GM21619 (cell line): ENCODE measurements around the gene VAV2.

ENCODE experiments used
- ATAC-seq: cut with Tn5 transposase; IDR thresholded peaks from one replicate; pipeline ENCODE4 v1.9.1; 2021; ENCODE audit not compliant: unreplicated experiment

The VAV2 gene

DNA sequence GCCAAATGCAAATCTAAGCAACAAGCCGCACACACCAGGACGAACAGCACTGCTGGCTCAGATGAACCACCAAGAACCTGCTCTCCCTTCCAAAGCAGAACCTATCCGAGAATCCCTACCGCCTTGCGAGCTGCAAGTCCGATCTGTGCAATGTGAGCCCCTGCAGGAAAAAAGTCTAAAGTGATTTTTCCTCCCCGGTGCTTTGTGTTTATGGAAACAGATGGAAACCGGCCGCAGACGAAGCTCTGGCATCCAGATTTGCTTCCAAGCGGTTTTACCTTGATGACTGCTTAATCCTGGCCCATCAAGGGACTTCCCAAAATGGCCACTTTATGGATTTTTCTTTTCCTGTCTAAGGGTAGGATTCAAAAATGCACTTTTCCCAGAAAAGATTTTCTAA lies 112.5 kb downstream of the VAV2 start:
- ATAC-seq = no peak

DNA sequence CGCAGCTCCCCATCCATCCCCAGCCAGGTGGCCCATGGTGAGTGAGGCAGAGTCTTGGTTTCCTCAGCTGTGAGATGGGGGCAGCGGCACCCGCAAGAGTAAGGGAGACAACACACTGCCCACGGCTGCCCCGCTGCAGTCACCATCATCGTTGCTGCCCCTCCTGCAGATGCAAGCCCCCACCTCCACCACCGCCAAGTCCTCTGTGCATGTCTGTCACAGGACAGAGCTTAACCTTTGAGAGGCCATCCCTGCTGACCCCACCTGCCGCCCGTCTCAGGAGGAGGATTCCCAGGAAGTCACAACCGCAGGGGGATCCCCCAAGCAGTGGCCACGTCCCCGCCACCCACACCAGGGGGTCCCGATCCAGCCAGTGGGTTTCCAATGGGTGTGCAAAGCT lies 113.7 kb downstream of the VAV2 start:
- no peak for ATAC-seq

DNA sequence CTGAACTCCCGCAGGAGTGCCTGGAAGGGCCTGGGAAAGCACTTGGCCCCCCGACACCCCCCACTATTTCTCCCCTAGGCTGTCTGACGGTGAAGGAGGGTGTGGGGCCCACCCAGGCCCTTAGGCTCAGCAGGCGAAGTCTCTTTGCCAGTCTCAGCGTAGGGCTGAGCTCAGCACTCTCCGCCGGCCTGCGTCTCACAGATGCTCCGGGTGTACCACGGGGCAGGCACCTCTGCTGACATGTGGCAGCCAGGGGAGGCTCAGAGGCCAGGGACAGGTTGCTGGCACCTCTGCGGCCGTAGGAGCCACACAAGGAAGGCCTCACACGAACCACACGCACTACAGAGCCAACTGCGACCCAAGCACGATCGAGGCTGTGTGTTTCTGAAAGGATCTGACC lies 114.2 kb downstream of the VAV2 start:
- no peak for ATAC-seq

DNA sequence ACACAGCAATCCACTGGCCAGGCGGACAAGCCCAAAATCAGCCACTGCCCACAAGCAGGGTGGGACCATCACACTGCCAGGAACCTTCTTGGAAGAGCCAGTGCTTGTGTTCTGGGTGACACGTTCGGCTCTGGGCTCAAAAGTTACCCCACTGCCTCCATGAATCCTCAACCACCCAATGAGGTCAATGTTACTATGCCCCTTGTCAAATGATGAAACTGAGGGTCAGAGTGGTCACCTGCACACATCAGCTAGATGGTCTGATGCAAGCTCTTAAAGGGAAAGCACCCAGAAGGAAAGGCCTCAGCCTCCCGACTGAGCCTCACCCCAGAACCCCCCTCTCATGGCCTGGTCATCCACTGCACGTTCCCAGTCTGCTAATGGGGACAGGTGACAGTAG lies 114.8 kb downstream of the VAV2 start:
- no peak for ATAC-seq

DNA sequence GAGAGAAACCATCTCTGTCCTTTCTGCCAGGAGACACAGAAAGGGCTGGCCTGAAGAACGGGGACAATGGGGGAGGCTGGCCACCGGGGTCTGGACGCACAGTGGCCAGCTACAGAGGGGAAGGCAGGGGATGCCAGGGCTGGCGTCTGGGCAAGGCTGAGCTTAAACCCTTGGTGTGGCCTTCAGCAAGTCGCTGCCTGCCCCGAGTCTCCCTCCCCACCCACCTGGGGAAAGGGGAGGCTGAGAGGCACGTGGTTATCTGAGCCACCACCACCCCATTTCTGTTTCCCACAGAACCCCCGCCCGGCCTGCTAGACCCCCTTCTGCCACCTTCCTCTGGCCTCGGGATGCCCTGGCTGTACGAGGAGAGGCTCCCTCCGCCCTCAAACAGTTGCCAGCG lies 115.3 kb downstream of the VAV2 start:
- ATAC-seq = no peak

DNA sequence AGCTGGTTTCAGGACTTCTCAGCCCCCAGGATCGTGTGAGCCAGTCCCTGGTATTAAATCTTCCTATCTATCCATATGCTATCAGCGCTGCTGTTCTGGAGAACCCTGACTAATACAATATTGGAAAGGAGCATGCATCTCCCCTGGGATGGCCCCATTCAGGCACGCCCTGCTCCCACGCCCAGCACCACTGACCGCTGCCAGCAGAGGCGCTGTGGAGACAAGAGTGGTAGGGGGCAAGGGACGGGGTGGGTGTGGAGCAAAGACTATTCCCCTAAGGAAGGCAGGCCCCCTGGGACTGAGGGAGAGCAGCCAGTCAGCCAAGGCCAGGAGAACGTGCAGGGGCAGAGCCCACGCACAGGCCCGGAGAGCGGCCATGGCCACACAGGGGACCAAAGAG lies 116.0 kb downstream of the VAV2 start:
- ATAC-seq = no peak

DNA sequence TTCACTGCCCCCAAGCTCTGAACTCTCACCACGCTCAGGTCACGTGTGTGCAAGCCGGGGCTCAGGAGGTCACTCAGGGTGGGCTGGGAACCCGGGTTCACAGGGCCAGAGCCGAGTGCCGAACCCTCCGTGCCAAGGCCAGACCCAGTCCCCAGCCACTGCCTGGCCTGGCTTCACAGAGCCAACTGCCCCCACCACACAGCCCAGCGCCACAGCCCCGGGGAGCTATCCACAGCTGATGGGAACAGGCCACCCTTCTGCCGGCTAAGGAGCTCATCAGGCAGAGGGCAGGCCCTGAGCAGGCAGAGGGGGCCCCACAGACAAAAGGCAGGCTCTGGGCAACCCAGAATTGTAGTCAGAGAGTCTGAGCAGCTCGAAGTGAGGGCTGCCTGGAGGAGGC lies 117.0 kb downstream of the VAV2 start:
- no peak for ATAC-seq

DNA sequence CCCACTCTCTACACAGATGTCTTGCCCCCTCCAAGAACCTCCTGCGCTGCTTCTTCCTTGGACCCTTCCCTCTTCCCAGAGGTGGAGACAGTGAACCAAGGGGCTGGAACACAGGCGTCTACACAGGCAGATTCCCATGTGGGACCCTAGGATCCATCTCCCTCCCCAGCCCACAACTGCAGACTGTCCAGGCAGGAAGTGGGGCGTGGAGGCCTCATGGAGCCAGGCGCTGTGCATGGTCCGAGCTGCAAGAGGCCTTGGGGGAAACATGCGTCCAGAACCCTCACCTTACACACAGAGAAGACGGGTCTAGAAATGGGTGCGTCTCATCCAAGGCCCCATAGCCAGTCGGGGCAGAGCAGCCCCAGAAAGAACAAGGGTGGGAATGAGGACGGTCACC lies 117.5 kb downstream of the VAV2 start:
- no peak for ATAC-seq

DNA sequence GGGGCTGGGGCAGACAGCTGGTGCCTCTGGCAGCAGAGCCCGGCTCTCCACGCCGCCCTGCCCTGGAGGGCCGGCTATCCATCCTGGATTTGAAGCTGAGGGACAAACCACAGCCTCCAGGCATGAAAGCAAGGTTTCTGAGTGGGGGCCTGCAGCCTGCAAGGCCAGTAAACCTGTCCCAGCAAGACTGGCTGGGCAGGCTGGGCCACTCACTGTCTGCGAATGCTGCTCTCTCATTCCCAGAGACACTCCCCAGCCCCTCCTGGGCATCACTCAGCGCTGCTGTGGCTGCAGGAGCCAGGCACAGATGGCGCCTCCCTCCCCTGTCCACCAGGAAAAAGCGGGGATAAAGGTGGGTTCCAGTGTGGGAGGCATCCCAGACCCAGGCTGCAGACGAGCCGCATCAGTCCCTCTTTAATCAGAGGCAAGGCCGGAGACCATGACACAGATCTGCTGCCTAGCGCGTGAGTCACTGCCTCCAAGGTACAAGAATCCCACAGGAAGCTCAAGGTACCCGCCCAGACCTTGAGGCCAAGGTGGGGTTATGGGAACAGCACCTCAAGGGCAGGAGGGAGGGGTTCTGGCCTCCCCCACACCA lies 118.0 kb downstream of the VAV2 start:
- no peak for ATAC-seq

DNA sequence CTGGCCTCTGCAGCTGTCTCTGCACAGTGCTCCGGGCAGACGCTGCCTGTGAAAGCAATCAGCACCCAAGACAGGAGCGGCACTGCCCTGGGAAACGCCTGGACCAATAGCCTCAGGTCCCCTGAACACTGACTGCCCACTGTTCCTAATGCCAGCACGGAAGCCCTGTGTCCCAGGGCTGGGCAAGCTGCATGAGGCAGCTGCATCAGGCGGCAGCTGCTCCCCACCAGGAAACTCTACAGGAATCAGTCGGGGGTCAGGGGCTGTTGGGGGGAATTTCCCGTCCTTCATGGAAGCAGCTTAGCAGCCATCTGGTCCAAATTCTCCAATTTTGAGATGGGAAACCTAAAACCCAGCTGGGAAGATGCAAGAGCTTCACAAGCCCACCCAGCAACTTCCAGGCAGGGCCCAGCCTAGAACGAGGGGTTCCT lies 118.6 kb downstream of the VAV2 start:
- ATAC-seq = no peak

DNA sequence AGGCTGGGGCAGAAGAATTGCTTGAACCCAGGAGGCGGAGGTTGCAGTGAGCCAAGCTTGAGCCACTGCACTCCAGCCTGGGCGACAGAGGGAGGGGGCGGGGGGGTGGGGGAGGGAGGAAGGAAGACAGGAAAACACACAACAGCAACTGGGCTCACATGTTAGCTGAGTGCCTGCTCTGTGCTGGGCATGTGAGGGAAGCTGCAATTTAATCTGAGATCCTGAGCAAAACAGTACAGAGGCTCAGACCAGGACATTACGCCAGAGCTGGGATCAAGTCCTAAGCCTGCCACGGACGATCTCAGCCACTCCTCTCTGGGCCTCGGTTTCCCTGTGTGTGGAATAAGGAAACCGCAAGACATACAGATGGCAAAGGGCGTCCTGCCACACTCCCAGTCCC lies 119.1 kb downstream of the VAV2 start:
- ATAC-seq = no peak

DNA sequence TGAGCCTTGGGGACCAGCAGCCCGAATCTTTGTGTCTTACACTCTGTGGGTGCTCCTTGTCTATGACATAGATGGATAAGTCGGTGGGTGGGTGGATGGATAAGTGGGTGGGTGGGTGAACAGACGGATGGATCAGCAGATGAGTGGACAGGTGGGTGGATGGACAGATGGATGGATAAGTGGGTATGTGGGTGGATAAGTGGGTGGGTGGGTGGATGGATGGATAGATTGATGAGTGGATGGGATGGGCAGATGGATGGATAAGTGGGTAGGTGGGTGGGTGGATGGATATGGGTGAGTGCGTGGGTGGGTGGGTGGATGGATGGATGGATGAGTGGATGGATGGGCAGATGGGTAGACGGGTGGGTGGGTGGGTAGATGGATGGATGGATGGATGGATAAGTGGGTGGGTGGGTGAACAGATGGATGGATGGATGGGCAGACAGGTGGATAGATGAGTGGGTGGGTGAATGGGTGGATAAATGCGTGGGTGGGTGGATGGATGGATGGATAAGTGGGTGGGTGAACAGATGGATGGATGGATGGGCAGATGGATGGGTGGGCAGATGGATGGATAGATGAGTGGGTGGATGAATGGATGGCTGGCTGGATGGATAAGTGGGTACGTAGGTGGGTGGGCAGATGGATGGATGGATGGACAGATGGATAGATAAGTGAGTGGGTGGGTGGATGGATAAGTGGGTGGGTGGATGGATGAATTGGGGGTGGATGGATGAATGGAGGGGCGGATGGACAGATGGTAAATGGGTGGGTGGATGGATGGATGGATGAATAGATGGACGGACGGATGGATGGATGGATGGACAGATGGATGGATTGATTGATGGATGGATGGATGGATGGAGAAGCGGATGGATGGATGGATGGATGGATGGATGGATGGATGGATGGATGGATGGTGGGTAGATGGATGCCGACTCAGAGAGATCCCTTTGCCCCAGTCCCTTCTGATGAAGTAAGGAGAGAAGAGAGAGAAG lies 121.2 kb downstream of the VAV2 start:
- ATAC-seq = no peak

DNA sequence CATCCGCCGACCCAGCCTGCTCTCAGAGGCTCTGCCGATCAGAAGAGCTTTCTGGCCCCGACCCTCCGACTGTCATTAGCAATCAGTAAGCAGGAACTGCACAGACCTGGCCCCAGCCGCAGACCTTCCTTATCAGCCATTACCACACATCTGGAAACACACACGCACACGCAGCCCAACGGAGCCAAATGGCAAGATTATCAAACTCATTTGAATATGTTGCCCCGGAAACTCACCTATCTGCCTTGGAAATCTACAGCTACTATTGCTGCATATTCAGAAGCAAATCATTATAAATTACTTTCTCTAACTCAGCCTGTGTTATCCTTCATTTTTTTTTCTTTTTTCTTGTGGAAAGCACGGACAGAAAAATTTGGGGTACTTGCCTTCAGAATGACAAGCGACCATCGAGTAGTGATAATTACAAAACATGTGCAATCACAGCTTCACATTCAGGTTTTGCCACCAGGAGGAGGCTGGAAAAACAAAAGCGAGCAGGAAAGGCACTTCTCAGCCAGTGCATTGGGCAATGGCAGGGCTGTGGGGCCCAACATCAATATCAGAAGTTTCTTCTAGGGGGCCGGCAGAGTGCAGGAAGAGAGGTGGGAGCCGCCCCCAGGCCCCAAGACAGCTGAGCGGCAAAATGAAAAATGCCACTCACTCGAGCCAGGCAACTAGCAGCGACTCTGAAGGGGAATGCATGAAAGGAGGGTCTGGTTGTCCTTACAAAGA lies 122.3 kb downstream of the VAV2 start:
- ATAC-seq = no peak

DNA sequence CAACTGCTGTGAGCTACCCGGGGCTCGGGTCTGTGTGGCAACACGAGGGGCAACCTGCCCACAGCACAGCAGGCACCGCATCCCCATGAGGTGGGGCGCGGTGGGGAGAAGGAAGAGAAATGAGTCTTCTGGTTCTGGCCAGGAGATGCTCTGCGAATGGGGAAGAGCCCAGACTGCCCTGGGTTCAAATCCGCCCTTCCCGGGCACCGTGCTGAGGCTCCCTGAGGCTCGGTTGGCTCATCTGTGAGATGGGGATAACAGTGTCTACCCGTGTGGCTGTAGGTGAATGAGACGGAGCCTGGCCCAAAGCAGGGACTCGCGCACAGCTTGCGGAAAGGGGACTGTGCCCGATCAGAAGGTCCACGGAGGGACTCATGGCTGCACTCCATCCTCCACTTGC lies 123.9 kb downstream of the VAV2 start:
- ATAC-seq = no peak

DNA sequence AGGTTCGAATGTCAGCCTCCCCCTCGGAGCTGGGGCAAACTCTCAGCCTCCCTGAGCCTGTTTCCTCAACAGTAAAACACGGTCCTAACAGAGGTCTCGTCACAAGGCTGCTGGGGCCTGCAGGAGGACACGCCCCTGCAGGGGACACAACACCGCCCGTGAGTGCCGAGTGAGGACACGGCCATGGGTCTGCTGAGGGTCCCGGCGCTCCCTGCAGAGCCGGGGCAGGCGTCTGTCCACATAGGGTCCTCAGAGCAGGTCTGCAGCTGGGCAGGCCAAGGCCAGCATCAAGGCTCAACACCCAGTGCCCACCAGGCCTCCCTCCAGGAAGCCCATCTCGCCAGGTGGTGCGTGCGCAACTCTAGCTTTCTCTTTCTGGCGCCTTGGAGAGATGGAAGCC lies 125.2 kb downstream of the VAV2 start:
- no peak for ATAC-seq

DNA sequence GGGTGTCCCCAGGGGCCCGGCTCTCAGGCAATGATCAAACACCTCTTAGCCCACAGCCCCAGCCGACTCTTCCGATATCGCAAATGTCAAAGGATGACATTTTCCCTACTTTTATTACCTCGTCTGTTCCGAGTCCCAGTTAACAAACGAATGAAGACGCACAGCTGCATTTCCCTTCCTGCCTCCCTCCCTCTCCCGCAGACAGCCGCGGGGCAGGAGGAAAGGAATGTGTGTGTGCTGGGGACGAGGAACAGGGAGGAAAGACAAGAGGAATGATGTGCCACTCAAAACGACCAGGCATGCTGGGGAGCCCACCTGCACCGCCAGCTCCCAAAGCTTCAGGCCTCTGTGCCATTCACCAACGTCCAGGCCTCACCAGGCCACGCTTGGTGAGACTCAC lies 128.1 kb downstream of the VAV2 start:
- no peak for ATAC-seq

DNA sequence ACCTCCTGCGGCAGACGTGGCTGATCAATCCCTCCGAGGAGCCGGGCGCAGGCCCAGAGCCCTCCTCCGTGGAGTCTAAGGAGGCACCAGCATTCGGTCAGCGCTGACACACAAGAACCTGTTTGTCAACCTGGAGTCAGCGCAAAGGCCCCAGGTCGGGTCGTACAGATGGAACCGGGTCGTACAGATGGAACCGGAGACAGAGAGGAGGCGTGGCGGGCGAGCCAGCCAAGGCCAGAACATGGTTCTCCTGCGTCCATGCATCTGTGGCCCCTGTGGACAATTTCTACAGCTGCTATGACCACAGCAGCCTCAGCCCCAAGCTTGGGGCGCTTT lies 128.9 kb downstream of the VAV2 start:
- ATAC-seq = no peak

DNA sequence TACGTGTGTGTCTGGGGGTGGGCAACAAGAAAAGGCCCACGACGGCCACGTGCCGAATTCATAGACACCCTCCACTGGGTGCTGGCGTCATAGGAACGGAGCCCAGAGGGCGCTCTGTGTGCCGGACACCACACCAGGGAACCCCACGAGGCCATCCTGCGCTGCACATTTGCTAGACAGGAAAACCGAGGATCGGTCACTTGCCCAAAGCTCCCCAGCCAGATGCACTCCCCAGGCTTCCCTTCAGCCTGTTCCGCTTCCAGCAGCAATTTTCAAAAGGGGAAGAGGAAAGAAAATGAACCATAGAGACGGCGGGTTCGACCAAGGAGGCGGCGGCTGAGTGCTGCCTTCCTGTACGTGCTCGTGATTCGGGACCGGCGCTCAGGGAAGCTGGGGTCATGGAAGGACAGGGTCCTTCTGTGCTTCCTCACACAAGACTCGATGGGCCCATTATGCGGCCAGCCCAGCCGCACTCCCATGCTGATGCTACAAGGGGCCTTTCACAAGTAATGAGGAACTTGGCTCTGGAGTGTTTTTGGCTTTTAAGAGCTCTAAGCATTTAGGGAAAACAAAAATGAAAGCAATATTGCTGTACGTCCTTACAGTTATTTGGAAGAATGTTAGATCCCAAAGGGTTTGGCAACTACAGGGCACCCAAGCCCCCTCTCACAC lies 129.4 kb downstream of the VAV2 start:
- no peak for ATAC-seq

DNA sequence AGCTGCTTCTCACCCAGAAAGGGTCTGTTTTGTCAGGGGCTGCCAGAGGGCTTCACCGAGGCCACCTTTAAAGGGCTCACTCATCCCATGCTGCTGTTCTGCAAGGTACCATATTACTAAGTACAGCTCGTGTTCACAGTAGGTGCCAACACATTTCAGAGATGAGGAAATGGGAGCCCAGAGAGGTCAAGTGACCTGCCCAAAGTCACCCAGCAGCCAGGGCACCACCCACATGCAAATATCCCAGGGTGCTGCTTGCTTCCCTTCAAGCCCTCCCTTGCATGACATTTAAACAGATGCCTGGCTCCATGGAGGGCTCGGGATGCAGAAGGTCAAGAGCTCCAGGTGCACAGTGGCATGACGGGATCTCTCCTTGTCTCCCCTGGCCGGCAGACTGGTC lies 130.4 kb downstream of the VAV2 start:
- no peak for ATAC-seq

DNA sequence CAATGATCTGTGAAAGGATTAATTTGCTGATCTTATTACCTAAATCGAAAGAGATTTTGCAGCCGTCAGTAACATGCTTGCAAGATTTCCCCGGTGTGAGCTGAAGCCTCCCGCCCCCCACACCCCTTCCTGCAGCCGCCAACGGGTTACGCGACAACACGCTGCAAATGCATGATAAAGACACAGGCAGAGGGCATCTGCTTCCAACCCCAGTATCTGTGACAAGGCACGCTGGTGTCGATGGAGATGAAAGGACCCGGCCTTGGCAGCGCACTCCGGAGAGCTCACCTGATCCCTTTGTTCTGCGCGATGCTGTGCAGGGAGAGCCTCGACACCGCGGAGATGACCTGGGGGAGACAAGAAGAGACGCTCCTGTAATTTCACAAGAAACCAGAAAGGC lies 131.0 kb downstream of the VAV2 start:
- no peak for ATAC-seq

DNA sequence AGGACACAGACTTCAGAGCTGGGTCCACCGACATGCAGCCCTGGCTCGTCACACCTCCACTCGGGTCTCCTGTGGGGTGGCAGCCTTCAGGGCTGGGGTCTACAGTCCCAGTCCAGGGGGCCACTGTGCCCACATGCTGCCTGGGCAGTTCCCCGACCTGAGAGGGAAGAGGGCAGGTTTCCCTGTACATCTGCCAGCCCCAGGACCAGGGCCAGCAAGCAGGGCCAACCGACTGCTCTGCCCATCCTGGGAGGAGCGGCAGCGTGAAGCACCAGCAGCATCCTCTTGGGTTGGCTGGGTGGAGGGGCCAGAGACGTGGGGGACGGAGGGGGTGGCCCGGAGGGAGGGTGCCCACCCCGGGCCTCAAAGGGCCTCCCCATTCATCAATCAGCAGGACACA lies 133.4 kb downstream of the VAV2 start:
- ATAC-seq = no peak
